HuH-7 (cell line): Measurements from ENCODE around the gene TBX21.

Experiments
- DNase-seq: peaks from one replicate; pipeline ENCODE4 v3.0.0; 2011; ENCODE audit warnings: low spot score

Gene TBX21, protein sequence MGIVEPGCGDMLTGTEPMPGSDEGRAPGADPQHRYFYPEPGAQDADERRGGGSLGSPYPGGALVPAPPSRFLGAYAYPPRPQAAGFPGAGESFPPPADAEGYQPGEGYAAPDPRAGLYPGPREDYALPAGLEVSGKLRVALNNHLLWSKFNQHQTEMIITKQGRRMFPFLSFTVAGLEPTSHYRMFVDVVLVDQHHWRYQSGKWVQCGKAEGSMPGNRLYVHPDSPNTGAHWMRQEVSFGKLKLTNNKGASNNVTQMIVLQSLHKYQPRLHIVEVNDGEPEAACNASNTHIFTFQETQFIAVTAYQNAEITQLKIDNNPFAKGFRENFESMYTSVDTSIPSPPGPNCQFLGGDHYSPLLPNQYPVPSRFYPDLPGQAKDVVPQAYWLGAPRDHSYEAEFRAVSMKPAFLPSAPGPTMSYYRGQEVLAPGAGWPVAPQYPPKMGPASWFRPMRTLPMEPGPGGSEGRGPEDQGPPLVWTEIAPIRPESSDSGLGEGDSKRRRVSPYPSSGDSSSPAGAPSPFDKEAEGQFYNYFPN

DNA sequence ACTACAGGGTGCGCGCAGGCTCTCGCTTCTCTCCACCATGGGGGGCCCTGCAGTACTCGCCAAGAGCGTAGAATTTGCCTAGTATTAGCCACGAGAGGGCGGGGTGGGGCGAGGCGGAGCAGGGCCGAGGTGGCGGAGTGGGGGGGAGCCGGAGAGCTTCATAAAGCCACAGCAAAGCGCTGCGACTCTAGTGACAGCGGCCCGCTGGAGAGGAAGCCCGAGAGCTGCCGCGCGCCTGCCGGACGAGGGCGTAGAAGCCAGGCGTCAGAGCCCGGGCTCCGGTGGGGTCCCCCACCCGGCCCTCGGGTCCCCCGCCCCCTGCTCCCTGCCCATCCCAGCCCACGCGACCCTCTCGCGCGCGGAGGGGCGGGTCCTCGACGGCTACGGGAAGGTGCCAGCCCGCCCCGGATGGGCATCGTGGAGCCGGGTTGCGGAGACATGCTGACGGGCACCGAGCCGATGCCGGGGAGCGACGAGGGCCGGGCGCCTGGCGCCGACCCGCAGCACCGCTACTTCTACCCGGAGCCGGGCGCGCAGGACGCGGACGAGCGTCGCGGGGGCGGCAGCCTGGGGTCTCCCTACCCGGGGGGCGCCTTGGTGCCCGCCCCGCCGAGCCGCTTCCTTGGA lies at the start of gene TBX21:
Gene TBX21, plus strand, starts transcription at position 190 of the 627 bp plus-strand sequence. Its CDS starts 219 bp downstream, at position 409.
- DNase-seq = peak; percentile 88

DNA sequence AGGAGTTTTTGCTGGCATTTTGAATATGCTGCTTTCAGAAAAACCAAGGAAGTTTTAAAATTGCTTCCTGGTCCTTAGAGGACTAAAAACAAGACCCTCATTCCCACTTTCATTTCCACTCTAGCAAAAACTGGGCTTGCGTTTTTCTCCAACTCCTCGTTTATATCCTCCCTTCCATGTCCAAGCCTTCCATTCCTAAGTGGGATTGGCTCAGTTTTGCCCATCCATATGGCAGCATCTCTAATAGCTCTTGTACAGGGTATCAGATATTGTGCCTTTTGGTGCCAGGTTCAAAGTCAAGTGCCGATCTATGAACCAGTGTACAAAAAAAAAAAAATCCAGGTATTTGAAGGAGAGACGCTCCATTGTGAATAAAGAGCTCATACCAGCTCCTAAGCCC lies 49.0 kb upstream of the TBX21 start:
- no peak for DNase-seq

DNA sequence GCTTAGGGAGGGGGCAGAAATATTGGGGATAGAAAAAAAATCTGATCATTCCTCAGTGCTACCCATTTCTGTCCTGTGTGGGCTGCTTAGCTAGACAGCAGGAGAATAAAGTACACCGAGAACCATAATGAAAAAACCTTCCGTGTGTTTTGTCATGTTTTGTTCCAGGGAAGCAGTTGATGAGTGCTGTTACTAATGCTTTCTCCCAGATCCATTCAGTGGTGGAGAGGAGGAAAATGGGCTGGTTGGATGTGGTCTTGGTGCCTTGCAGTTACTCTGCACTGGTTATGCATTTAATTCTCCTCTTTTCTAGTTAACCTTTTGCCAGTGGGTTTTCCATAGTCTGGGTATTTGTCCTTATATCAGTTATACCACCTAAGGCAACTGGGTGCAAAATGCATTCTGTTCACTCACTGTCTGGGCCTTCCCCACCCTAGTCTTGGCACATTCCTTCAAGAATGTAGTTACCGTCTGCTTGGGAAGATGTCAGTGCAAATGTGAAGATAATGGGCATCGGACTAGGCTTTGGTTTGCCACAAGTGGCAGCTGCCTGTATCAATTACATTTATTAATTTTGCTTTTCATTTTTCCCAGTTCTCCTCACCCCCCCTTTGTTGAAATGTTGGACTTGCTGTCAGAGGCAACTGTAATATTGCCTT lies 48.4 kb upstream of the TBX21 start:
- DNase-seq = no peak

DNA sequence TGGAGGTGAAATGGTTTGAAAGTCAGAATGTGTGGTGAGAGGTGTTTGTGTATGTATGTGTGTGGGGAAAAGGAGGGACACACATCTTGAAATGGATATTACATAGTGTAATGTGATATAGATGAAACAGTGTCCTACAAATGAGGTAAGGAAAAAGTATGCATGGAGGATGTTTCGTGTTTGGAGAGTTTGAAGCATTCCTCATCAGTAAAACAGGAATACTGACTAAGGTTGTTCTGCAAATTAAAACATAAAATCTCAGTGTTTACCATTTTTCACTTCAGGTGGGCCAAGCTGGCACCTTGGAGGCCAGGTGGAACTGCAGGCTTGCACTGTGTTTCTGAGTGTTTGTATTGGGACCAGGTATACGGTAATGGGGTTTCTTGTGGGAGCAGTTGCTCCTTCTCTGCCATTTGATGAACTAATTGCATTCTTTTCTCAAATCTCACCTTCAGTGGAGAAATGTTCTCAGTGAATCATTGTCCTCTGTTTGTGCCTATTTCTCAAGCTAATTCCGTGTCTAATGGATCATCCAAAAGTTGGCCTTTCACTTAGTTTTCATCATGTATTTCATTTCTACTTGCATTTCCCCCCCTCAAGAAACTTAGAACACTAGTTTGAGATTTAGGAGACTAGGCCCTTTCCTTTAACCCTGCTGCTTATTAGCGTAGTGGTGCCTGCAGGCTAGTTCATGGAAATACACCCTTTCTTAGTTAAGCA lies 47.3 kb upstream of the TBX21 start:
- DNase-seq = no peak

DNA sequence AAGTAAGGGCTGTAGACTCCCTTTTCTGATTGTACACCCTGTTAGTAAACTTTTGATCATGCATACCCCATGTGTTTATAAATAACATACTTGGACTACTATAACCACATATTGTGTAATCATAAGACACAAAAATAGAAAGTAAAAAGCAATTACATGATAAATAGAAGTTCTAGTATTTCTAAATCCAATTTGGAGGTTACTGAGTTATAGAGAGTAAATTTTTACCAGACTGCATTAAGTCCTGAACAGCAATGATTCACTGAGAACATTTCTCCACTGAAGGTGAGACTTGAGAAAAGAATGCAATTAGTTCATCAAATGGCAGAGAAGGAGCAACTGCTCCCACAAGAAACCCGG lies 46.8 kb upstream of the TBX21 start:
- no peak for DNase-seq

DNA sequence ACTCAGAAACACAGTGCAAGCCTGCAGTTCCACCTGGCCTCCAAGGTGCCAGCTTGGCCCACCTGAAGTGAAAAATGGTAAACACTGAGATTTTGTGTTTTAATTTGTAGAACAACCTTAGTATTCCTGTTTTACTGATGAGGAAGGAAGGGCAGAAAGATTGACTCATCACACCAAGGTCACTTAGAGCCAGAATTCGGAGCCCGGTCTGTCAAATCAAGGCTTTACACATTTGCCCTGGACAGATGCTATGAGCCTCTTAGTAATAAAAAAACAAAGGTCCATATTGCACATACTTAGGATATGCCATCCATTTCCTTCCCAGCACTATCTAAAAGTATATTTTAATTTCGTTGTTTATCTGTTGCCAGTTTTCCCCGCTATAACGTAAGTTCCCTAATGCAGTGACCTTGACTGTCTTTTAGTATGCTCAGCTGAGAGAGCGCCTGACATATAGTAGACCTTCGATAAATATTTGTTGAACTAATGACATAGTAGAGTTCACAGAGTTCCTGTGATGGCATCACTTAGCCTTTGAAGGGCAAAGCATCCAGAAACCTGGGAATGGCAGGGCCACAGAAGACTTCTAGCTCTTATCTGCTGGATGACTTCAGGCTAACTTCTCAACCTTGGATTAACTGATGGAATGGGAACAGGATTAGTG lies 46.2 kb upstream of the TBX21 start:
- peak; percentile 6 for DNase-seq

DNA sequence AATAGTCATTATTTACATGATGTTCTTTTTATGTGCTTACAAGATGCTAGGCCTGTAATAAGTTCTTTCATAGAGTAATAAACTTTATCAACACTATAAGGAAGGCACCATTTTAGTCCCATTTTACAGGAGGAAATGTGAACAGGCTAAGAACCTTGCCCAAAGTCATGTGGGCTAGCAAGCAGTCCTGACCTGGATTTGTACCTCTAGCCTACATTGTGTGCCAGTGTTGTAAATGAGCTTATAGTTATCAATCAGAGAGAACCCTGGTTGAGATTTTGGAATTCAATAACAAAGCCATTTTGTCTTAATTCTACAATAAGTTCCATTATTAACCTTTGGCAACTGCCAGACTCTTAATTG lies 45.7 kb upstream of the TBX21 start:
- DNase-seq = no peak

DNA sequence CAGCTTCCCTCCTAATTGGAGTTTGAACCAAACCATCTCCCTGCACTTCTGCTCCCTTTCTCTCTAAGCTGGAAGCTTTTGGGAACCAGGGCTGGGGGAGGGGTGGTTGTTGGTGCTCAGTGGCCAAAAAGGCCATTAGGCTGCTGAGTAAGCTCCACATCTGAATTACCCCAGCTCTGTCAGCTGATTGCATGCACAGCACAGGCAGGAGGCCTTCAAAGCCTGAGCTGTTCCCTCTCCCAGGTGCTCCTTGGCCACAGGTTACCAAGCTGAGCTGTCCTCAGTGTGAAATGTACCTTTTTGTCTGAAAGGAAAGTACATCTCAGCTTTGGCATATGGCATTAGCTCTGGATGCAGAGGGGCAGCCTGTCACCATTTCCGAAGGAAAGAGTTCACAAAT lies 45.3 kb upstream of the TBX21 start:
- DNase-seq = peak; percentile 20

DNA sequence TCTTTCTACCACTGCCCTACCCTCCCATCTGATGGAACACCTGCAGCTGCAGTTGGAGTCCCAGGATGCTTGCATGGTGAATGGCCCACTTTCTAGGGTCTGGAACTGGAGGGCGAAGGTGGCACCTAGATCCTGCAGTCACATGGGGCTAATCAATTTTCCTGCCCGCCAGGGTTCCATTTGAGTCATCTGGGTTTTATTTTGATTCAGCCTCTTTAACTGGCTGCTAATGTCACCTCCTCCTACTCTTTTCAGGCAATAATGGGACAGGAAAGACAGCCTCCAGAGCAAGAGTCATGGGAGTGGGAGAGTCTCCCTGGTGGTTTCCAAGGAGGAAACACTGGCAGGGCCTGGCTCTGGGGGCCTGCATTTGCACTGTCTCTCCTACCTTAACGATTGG lies 42.9 kb upstream of the TBX21 start:
- no peak for DNase-seq

DNA sequence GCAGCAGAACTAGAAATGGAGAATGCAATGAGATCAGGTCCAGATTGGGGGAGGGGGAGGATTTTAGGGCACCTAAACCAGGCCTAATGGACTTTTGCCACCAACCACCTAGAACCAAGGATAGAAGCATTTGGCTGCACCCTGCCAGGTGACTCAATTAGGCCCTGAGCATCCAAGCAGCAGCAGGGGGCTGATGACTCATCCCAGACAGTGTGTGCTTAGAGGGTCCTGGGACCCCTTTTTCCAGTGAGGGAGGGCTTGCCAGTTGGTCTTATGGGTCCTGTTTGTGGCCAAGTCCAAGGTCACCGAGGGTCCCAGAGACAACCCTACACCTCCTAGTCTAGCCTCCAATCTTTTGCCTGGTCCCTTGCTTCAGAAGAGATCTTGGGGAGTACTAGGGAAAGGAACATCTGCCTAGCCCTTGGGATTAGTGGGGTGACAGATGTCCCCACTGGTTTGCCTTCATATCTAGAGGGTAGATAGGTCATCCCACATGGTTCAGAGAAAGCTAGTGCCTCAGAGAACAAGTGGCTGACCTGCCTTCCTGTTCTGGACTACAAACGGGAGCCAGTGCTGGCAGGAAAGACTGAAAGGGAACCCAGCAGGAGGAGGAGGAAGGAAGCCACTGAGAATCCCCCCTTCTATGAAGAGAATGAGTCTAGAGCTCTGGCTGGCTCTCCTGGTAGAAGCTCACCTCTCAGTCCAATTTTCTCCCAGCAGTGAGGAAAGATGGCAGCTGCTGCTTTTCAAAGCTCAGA lies 40.7 kb upstream of the TBX21 start:
- DNase-seq = no peak

DNA sequence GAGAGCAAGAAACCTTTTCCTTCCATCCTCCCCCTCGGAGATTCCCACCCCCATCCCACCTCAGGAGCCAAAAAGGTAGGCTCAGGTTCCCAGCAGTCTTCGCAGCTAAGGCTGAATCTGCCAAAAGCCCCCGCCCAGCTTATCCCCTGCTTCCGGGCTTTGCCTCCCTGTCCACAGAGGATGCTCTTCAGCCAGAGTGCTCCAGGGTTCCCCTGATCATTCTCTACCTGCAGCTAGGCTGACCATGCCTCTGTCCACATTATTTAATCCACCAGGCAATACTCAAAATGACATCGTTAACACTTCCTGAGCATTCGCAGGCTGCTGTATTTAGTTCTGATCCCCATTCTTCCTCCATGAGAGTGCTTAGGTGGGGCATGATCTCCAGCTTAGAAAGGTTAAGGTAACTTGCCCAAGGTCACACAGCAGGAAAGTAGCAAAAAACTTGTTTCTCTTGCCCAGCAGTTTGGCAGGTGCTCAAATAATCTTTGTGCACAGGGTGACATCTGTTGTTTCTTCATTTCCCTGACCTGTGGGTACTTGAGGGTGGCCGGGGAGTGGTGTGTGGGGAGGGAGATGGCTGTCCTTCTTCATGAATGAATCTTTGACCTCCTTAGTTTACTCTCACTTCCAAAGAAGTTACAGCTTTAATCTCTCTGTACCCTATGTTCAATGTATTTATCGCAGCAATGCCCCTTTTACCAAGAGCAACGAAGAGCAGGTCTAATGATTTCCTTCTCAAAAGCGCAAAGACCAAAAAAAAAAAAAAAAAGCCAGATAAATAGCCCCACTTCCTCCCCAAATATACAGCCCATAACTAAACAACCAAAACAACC lies 39.9 kb upstream of the TBX21 start:
- peak; percentile 36 for DNase-seq

DNA sequence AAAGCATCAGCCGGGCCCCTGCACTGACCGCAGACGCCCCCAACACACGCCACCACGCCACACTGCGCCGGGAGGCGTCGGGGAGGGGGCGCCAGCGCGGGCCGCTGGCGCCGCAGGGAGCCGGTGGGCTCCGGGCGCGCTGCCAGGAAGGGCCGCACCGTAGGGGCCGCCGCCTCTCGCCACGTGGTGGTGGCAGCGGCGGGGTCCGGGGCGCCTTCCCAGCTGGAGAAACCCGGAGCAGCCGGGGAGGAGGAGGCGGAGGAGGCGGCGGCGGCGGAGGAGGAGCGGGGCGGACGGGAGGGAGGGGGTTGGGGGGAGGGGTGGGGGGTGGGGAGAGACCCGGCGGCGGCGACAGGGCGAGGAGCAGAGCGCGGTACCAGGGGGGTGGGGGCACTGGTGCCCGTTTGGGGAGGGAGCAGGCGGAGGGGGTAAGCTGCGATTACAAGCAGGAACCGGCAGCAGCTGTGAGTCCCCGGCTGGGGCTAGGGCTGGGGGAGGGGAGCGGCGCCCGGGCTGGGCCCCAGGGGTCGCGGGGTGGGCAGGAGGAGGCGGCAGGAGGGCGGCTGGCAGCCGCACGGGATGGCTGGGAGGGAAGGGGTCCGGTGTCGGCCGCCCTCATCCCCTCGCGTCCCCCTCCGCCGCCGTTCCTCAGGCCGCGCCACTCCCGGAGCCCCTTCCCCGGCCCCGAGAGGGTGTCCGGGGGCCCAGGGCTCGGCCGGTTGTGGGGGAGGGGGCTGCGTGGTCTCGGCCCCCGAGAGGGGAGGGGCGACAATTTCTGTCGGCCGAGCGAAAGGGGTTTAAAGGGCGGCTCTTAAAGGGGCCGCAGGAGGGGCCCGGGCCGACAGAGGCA lies 39.1 kb upstream of the TBX21 start, which contains the start of gene TBKBP1:
Gene TBKBP1, plus strand, starts transcription at position 431 of the 850 bp plus-strand sequence. CDS start 1,952 bp downstream, outside the sequence.
- DNase-seq = peak; percentile 79

DNA sequence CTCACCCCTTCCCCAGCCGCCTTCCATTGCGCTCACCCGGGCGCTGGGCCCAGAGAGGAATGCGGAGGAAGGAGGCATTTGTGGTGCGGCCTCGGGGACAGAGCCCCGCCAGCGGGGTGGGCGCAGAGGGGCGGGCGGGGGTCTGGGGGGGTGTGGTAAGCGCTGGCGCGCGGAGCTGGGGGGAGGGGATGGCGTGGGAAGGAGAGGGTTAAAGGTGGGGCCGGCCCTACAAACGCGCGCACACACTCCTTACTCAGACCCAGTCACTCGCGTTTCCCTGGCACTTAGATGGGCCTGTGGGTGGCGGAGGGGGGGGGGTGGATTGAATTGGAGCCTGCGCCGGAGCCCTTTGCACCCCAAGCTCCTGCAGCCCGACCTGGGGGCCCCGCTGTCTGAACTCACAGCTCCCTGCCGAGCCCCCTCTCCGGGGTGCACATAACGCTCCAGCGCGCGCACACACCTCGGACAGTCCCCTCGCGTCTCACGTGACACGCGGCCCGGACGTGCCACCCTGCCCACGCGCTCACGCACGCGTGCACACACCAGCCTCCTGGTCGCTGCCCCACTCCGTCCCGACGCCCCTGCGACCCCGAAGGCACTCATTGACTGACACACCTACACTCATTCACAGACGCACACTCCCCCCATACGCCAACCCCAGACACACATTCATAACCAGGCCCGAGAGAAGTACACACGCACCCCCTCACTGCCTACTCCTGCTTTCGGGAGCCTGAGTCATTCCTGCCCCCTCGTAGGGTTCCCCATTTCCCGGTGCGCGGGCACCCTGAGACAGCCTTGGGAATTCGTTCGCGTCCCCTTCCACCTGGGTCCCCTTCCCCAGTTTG lies 38.2 kb upstream of the TBX21 start:
- DNase-seq = peak; percentile 21

DNA sequence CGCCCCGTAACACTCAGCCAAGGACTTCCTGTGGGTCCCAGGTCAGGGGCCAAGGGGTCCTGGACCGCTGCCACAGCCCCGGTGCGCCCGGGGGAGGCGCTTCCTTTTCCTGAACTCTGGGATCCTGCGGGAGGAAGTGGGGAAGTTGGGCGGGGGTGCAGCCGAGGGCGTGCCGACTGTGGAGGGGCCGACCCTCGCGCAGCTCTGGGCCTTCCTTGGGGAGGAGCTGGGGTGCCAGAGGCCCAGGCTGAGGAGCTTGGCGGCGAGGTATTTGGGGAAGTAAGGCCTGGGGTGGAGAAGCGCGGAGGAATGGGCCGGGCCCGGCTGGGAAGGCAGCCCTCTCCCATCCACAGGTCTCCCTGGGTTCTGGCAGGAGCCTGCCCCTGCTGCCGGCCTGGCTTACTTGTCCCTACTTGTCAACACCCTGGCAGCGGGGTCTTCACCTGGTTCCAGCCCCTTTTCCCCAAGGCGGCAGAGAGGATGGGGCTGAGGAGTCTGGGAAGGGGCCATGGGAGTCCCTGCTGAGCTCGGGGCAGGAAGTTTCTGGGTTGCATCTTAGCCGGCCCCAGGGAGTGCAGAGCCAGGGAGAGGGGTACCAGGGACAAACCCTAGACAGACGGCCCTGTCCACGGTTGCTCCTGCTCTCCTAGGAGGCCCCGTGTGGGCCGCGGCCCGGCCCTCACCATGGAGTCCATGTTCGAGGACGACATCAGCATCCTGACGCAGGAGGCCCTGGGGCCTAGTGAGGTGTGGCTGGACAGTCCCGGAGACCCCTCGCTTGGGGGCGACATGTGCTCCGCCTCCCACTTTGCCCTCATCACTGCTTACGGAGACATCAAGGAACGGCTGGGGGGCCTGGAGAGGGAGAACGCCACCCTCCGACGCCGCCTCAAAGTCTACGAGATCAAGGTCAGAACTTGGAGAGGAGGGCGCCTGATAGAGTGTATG lies 37.3 kb upstream of the TBX21 start:
- no peak for DNase-seq

DNA sequence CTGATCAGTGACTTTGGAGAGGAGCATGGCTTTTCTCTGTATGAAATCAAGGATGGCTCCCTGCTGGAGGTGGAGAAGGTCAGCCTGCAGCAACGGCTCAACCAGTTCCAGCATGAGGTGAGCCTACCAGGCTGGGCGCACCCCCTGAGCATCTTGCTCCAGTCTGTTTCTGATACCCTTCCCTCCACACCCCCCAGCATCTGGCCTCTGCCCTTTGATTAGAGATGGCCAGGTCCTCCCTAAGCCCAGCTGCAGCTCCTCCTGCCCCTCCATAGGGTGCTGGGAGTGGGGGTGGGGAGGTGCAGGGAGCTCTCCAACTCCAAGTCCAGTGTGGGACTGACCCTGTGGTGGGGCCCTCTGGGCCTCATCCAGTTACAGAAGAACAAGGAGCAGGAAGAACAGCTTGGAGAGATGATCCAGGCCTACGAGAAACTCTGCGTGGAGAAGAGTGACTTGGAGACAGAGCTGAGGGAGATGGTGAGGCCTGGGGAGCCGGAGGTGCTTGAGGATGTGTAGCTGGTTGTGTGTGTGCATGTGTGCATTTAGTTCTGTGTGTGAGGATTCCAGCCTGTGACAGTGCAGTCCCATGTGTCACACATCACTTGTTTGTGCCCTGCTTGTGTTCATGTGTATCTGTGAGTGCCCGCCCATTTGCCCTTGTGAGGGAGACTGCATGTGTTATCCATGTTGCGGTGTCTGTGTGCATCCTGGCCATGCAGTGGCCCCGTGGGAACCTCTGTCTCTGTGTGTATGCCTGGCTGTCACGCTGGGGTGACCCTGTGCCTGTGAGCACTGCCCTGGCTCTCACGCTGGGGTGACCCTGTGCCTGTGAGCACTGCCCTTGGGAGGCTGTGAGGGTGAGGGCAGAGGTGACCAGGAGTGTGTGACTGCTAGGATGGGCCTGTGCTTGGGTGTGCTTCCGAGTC lies 36.1 kb upstream of the TBX21 start:
- no peak for DNase-seq
